Nephron (organoid): Measurements from ENCODE around the gene CMTM1.

Source experiments
- H3K27ac Mint-ChIP-seq, 3 experiments: 2 replicates each; pipeline ENCODE4 v1.8.0; 2020; ENCODE audit warnings: mixed read lengths in 3 of 3, mild to moderate bottlenecking in 2 of 3, moderate library complexity in 1 of 3
- H3K27me3 Mint-ChIP-seq: 2 replicates; pipeline ENCODE4 v1.8.0; 2021; ENCODE audit warnings: low read depth, mild to moderate bottlenecking, moderate library complexity, mixed read lengths
- H3K36me3 Mint-ChIP-seq: 2 replicates; pipeline ENCODE4 v1.8.0; 2020; ENCODE audit warnings: low read depth, mixed read lengths
- H3K4me1 Mint-ChIP-seq: 2 replicates; pipeline ENCODE4 v1.8.0; 2020; ENCODE audit warnings: mixed read lengths
- H3K4me3 Mint-ChIP-seq, 3 experiments: 2 replicates each; pipeline ENCODE4 v1.8.0; 2020; ENCODE audit warnings: mild to moderate bottlenecking in 3 of 3, mixed read lengths in 3 of 3, moderate library complexity in 2 of 3
- H3K9me3 Mint-ChIP-seq: 2 replicates; pipeline ENCODE4 v1.8.0; 2020; ENCODE audit warnings: mixed read lengths
- TF ChIP-seq, protein P1 (sequence below), 3 experiments: fragments of 200-600 bp; sonication (generic); IDR thresholded peaks; one replicate each; pipeline ENCODE4 v1.5.0; 2021; ENCODE audit warnings: antibody characterized with exemption in 3 of 3; ENCODE audit not compliant: unreplicated experiment in 3 of 3

CMTM1 gene

DNA sequence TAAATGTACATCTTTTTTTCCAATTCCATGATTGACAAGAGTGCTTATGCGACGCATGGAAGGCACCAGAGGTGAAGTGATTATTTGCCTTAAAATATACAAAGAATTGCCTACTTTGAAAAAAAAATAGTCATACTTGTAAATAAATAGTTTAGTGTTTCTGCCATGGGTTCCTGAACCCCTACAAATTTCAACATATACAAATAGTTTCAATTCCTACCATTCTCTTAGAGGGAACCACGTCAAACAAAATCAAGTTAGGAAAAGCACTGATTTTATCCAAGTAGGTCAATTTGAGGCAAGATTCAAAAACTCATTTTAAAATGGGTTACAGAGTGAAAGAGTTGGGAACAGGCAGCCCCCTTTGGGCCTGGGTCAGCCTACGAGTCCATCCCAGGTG lies 49.9 kb downstream of the CMTM1 start:
- H3K4me3 Mint-ChIP-seq, result no peak overlapping the region
- TF ChIP-seq, protein P1, sequence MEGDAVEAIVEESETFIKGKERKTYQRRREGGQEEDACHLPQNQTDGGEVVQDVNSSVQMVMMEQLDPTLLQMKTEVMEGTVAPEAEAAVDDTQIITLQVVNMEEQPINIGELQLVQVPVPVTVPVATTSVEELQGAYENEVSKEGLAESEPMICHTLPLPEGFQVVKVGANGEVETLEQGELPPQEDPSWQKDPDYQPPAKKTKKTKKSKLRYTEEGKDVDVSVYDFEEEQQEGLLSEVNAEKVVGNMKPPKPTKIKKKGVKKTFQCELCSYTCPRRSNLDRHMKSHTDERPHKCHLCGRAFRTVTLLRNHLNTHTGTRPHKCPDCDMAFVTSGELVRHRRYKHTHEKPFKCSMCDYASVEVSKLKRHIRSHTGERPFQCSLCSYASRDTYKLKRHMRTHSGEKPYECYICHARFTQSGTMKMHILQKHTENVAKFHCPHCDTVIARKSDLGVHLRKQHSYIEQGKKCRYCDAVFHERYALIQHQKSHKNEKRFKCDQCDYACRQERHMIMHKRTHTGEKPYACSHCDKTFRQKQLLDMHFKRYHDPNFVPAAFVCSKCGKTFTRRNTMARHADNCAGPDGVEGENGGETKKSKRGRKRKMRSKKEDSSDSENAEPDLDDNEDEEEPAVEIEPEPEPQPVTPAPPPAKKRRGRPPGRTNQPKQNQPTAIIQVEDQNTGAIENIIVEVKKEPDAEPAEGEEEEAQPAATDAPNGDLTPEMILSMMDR (IDR thresholded peaks at IDR 0.05; ENCODE audit: unreplicated experiment in 3 of 3), result no peak
- H3K27me3 Mint-ChIP-seq, result no peaks in the 10 kb centered on the region
- peaks cover 37% of the 10 kb centered on the region for H3K4me1 Mint-ChIP-seq
- H3K27ac Mint-ChIP-seq, result no peak overlapping the region
- H3K9me3 Mint-ChIP-seq, result no peaks in the 10 kb centered on the region
- peaks cover 53% of the 10 kb centered on the region for H3K36me3 Mint-ChIP-seq

DNA sequence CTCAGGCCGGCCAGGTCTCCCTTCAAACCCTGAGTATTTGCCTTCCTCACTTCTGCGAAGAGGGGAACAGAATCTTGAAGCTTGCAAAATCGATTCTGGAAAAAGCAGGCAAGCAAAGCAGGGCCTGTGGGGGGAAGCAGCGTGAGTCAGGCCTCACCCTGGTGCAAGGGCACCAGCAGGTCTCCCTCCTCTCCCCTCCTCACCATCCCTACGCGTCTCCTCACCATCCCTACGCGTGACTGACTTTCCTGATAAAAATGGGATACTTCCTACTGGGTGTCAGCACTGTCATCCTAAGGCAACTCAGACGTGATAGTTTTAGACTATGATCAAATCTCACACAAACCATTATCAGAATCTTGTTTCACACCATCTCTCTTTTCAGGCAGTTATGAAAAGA lies 50.4 kb downstream of the CMTM1 start:
- no peaks in the 10 kb centered on the region for H3K27me3 Mint-ChIP-seq
- peaks cover 37% of the 10 kb centered on the region for H3K4me1 Mint-ChIP-seq
- H3K27ac Mint-ChIP-seq, result peak overlapping the region; percentile 12 to 85 (median 52)
- TF ChIP-seq, protein P1 (IDR thresholded peaks at IDR 0.05; ENCODE audit: unreplicated experiment in 3 of 3), result no peak
- H3K4me3 Mint-ChIP-seq, result no peak overlapping the region
- no peaks in the 10 kb centered on the region for H3K9me3 Mint-ChIP-seq
- H3K36me3 Mint-ChIP-seq, result peaks cover 48% of the 10 kb centered on the region

DNA sequence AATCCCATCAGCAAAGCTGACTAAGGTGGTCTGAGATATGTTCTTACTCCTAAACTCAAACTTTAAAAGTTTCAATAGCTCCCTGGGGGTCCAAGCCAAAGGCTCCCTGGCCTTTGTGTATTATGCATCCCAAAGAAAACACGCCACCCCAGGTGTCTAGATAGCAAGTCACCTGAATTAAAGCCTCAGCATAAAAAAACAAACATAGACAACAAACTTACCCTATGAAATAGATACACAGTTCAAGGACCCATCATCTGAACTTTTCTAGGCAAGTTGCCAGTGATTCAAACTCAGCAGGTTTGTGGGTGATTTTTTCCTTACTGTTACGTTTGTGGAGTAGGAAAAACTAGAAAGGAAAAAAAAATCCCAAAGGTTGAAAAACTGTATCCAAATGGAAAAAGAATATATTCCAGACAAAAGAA lies 50.8 kb downstream of the CMTM1 start:
- Mint-ChIP-seq H3K27me3 (no peaks in the 10 kb centered on the region), H3K27ac (peak overlapping the region; percentile 12 to 85 (median 52)), H3K9me3 (no peaks in the 10 kb centered on the region), H3K36me3 (peaks cover 44% of the 10 kb centered on the region), H3K4me1 (peaks cover 38% of the 10 kb centered on the region), H3K4me3 (no peak overlapping the region)
- TF ChIP-seq, protein P1 (IDR thresholded peaks at IDR 0.05; ENCODE audit: unreplicated experiment in 3 of 3), result no peak

DNA sequence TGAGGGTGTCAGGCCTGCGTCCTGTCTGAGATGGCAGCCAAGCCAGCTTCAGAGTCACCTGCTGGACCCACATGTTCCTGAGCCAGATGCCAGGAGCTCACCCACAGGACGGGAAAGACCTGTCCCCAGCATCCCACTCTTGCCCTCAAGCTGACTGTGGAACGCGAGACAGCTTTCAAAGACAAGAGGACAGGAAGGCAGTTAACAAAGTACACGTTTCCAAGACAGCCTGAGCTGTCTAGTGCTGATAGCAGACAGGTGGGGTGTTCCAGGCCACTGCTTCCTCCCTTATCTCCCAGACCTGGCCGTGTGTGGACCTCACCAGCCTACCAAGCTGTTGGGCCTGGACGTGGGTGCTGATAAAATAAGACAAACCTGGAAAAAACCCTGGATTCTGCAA lies 51.5 kb downstream of the CMTM1 start:
- Mint-ChIP-seq H3K27ac (peak overlapping the region; percentile 12 to 85 (median 72)), H3K27me3 (no peaks in the 10 kb centered on the region), H3K9me3 (no peaks in the 10 kb centered on the region), H3K4me1 (peaks cover 45% of the 10 kb centered on the region), H3K4me3 (no peak overlapping the region), H3K36me3 (peaks cover 39% of the 10 kb centered on the region)
- TF ChIP-seq, protein P1 (IDR thresholded peaks at IDR 0.05; ENCODE audit: unreplicated experiment in 3 of 3), result no peak

DNA sequence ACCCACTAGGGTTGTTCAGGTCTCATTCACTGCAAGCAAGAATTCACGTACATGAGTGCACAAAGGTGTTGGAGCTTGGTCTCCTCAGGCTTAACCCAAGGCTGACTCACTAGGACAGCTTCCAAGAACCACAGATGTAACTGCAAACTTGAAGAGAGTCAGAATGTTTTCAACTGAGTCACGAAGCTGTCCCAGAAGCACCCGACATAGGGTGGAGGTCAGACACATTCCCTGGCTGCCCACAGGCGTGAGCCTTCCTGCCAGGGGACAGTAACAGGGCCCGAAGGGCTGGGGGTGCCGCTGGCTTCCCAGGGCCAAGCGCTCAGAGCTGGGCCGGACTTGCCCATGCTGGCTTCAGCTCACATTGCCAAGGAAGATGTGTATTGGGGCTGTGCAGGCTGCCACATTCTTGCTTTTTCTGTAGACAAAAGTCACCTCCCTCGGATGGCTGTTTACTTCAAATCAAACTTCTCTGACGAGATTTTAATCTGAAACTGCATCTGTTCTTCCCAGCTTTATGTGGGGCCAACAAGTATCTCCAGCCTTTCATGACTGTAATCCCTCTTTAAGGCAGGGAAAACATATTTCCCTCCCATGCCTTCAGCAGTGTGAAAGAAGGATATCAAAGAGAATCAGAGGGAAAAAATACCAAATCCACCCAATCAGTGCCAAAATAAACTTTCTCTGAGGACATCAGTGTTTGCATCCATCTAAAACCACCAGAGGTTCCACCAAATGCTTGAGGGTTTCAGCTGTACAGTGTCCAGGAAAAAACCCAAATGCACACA lies 52.5 kb downstream of the CMTM1 start:
- peak overlapping the region; percentile 45 to 78 (median 51) for H3K27ac Mint-ChIP-seq
- H3K27me3 Mint-ChIP-seq, result no peaks in the 10 kb centered on the region
- peaks cover 56% of the 10 kb centered on the region for H3K4me1 Mint-ChIP-seq
- no peak overlapping the region for H3K4me3 Mint-ChIP-seq
- H3K36me3 Mint-ChIP-seq, result peaks cover 28% of the 10 kb centered on the region
- H3K9me3 Mint-ChIP-seq, result no peaks in the 10 kb centered on the region
- TF ChIP-seq, protein P1 (IDR thresholded peaks at IDR 0.05; ENCODE audit: unreplicated experiment in 3 of 3), result no peak
